ENCODE results near the gene XPC. TPM values are rescaled to one million over a fixed set of nuclear protein-coding genes. Genes with fewer than 3 reads are reported as not detected.

Gene XPC
- total RNA-seq, 1 donor from 2014 or later, result 54.2 TPM

DNA sequence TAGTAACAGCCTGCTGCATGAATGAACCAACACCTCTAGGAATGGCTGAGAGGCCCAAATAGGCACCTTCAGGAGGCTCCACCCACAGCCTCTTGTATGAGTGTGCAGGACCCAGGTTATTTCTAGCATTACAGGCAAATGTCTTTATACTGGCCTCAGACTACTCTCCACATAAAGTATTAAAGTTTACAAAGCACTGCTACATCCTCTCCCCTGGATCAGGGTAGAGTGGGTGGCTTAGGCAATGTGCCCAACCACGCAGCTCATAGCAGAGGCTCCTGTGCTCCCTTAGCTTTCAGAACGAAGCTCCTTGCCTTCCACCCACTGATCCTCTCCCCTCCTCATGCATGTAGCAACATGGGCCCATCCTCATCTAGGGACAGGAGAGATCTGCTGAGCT is 37.3 kb downstream of the XPC start:
- intact Hi-C loops (cut with DNase I), result no loop called here
- DNase-seq (ENCODE audit: low spot score) (no peak), ATAC-seq (no peak)

DNA sequence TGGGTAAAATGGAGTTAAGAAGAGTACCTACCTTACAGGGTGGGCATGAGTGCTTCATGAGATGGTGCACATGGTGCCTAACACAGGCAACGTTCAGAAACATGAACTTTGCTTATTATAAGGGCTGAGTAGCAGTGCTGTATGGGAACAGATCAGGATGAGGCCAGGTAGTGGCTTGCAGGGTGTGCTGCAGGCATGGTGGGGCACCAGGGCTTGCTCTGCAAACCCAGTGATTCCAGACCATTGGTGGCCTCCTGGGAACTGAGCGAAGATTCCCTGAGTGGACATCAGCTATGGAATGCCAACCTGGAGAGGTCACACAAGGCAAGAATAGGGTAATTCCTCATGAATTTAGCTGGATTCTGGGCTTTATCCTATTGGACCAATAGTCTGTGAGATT is 37.7 kb downstream of the XPC start:
- ATAC-seq (no peak), DNase-seq (ENCODE audit: low spot score) (no peak)
- intact Hi-C loops (cut with DNase I), result no loop called here

DNA sequence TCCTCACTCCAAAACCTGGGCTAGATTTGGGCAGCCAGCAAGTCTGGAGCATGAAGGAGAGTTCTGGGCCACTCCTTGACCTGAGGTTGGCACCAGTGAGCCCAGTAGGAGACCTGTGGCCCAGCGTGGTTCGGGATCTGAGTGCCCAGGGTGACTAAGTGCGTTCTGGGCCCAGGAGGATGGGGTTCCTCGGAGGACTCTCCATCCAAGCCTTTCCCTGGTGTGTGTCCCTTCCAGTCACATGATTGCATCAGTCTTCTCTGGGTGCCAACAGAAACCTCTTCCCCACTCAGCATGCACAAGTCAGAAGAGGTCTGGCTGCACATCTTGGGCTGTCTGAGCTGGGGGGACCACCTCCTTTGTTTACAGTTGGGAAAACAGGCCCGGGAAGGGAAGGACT is 38.6 kb downstream of the XPC start:
- DNase-seq (ENCODE audit: low spot score) (no peak), ATAC-seq (no peak)
- intact Hi-C loops (cut with DNase I), result no loop called here

DNA sequence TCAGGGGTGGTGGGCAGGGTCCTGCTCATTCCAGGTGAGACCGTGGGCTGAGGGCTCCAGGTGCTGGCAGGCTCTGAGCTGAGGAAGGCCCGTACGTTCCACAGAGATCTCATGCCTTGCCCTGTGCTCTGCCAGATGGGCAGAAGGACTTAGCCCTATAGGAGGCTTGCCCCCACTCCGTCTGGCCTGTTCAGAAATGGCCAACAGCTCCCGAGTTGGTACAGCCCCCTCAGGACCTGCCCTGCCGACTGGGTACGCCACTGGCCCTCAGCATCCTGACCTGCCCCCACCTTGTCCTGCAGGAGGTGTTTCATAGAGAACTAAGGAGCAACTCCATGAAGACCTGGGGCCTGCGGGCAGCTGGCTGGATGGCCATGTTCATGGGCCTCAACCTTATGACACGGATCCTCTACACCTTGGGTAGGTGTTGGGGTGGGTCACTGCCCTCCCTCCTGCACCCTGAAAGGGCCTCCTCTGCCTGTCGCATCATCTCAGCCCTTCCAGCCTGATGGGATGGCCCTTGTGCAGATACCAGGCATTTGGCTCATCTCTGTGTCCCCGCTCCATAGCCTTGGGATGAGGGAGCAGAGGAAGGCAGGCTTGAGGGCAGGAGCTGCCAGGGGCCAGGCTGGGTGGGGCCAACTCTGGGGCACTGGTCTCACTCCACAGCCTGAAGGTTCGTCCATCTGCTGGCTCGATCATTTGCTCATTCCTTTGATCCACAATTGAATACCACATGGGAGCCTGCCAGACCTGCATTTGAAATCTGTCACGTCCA is 39.3 kb downstream of the XPC start:
- ATAC-seq, result no peak
- intact Hi-C loops (cut with DNase I), result no loop called here

DNA sequence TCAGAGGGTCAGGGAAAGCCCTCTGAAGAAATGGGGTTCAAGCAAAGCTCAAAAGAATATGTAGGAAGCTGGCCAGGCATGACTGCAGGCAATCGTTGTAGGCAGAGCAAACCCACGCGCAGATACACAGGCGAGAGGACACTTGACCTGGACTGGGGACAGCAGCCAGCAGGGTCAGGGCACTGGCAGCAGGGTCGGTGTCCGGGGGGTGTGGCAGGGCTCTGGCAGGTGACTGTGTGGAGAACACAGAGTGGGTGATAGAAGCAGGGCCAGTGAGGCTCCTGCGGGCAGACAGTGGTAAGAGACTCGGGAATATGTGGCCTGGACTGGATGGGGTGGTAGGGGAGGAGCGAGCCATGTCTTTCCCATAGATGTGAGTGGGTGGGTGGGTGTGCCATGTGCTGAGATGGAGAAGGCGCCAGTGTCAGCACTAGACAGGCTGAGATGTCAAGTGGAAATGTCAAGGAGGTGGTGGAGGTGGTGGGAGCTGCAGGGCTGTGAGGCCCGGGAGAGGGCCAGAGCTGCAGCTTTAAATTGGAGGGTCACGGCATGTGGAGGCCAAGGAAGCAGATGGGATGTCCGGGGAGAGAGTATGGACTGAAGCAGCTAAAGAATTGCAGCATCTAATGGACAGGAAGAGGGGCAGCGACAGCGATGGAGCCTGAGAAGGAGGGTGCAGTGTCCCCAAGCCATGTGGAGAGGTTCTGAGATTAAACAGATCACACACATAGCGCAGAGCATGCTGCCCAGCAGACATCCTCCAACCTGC is 40.1 kb downstream of the XPC start:
- intact Hi-C loops (cut with DNase I), result no loop called here
- ATAC-seq (no peak), DNase-seq (ENCODE audit: low spot score) (peak; percentile 53)

More for the DNA sequence above, 39.3 kb downstream of the XPC start:
- no peak for DNase-seq (ENCODE audit: low spot score)

DNA sequence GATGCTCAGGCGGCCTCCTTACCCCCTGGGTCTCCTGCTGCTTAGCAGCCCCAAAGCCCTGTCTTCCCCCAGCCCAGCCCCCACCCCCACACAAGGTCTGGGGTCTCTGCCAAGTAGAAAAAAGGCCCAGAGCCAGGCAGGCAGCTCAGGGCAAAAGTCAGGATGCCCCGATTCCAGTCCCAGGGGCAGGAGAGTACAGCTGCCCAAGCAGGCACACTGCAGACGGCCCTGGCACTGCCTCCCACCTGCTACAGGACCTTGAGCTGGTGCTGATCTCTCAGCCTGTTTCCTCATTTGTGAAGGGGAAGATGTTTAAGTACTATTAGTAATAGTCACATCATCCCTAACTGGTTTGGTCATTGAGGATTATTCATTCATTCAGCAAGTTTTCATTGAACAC is 41.0 kb downstream of the XPC start:
- ATAC-seq (no peak), DNase-seq (ENCODE audit: low spot score) (peak; percentile 45)
- intact Hi-C loops (cut with DNase I), result no loop called here

DNA sequence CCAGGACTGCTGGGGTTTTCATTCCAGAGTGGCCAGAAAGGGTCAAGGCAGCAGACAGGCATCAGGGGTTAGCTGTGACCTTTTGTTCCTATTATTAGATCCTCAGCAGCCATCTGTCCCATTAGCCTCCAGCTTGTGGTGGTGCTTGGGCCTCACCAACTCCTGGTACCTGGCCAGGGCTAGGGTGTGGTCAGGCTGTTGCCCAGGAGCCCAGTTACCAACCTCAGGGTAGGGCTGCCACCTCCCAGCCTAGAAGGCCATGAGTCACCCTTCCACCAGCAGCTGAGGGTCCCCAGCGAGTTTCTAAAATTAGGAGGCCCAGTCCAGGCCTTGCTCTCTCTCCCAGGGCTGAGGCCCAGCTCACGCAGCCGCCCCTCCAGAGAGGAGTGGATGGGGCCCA is 41.4 kb downstream of the XPC start:
- peak; percentile 47 for DNase-seq (ENCODE audit: low spot score)
- intact Hi-C loops (cut with DNase I), result no loop called here
- ATAC-seq, result peak; percentile 16

DNA sequence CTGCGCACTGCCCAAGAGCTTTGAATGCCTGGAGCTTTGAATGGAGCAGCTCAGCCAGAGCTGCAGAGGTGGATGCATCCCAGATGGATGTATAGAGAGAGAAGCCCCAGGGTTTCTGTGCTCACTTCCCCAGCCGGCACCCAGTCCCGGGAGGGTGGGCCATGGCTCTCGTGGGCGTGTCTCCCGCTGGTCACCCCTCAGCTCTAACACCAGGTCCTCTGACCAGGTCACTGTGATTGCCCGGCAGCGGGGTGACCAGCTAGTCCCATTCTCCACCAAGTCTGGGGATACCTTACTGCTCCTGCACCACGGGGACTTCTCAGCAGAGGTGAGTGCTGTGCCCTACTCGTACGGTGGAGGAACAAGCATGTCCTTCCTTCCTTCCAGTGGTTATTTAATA is 42.8 kb downstream of the XPC start:
- intact Hi-C loops (cut with DNase I), result no loop called here
- no peak for ATAC-seq
- no peak for DNase-seq (ENCODE audit: low spot score)

DNA sequence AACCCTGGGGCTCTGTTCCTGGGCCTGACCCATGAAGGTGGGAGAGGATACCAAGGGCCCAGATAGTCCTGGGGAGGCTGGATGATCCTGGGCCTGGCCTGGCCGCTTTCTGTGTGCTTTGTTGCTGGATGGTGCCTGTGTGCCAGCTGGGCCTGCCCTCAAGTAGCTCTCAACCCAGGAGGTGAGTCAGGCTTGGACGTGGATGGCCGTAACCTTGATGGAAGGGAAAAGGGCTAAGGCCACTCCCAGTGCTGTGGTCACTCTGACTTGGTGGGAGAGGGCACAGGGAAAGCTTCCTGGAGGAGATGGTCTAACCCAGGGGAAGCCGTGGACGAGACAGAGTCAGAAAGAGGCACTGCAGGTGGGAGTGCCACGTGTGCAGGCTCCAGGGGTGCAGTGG is 44.1 kb downstream of the XPC start:
- intact Hi-C loops (cut with DNase I), result no loop called here
- DNase-seq (ENCODE audit: low spot score) (no peak), ATAC-seq (no peak)

DNA sequence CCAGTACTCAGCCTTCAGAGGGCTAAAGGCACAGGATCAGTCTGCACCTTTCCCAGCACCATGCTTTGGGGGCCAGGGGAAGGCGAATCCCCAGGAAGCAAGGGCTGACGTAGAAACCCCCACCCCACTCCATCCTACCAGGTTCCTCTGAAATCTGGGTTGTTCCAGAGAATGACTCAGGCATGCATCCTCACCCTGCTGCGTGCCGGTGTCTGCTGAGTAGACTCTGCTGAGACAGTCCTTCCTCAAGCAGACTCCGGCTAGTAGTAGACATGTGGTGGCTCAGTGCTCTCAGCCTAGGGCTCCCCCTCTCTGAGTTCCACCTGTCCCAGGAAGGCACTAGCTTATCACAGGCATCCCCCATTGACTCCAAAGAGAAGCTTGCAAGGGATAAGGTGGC is 44.5 kb downstream of the XPC start:
- ATAC-seq, result no peak
- no peak for DNase-seq (ENCODE audit: low spot score)
- intact Hi-C loops (cut with DNase I), result no loop called here

DNA sequence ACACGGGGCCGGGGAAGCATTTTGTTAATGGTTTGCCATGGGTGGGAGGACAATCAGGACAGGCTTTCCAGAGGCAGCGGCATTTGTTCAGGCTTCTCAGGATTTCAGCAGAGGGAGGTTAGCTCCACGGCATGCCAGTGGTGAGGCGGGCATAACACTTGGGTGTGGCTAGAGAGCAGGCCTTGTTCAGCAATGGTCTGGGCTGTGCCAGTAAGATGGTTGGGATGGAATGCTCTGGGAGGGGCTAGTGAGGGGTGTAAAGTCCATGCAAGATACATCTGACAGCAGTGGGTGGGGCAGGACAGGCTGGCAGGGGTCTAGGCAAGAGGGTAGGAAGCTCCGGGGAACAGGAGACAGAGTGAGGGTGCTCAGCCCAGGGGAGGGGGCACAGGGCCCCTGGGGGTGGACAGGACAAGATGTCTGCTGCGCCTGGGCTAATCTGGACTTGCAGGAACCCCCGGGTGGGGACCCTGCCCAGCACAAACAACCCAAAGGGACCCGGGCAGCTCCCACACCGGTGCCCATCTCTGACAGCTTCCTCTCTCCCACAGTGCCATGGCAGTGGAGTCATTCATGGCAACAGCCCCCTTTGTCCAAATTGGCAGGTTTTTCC is 45.1 kb downstream of the XPC start:
- no peak for DNase-seq (ENCODE audit: low spot score)
- ATAC-seq, result no peak
- intact Hi-C loops (cut with DNase I), result no loop called here

DNA sequence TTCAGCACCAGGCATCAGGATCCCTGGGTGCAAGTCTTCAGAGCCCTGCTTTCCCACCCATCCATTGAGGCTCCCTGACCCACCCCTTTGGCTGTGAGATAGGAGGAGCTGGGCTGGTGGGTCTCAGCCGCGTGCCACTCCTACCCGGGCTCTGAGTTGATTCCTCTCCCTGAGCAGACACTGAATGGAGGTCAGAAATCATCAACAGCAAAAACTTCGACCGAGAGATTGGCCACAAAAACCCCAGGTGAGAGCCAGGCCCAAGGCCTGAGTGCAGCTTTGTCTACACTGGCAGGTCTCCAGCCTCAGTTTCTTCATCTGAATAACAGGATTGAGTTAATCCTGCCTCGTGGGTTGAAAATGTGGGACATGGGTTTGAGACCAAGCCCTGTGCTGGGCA is 45.7 kb downstream of the XPC start:
- DNase-seq (ENCODE audit: low spot score) (no peak), ATAC-seq (no peak)
- intact Hi-C loops (cut with DNase I), result no loop called here

DNA sequence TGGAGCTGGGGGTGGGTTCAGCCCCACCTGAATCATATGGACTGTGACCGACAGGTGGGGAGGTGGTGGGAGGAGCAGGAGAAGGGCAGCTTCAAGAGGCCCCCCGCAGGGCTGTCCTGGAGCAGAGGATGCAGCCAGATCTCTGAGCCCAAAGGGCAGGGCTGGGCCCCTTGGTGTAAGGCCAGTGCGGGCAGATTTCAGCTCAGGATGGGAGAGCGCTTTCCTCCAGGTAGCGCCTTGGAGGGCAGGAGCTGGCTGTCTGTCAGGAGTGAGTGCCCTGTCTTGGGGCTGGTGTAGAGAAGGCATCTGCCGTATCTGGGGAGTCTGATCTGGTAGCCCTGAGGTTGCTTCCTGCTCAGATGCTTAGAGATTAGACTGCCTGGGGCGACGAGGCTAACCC is 46.3 kb downstream of the XPC start:
- intact Hi-C loops (cut with DNase I), result no loop called here
- no peak for ATAC-seq
- DNase-seq (ENCODE audit: low spot score), result no peak

DNA sequence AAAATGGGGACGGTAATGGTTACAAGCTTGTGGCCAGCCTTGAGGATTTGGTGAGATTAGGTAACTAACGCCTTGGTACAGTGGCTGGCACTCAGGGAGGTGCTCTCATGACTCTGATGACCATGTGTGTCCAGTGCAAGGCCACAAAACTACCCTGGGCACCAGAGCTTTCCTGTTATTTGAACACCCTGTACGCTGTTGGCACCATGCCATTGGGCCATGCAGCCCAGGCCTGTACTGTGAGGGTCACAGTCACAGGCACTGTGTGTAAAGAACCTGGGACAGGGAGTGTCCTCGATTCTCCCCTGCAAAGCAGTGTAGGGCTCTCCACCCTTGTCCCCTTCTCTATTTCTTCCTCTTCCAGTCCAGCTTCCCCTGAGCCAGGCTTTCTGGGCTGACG is 47.3 kb downstream of the XPC start:
- ATAC-seq (no peak), DNase-seq (ENCODE audit: low spot score) (no peak)
- intact Hi-C loops (cut with DNase I), result no loop called here

DNA sequence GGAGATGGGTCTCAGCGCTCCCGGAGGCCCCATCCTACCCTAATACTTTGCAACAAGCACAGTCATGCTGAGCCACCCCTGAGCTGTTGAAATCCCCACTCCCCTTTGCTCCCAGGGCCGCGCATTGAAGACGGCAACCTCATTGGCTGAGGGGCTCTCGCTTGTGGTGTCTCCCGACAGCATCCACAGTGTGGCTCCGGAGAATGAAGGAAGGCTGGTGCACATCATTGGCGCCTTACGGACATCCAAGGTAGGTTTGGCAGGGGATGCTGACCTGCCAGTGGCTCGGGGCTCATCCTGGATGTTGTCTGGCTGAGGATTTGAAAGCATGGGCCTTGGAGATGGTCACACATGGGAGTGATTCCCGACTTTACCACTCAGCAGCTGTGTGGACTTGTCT is 47.7 kb downstream of the XPC start:
- ATAC-seq (no peak), DNase-seq (ENCODE audit: low spot score) (no peak)
- intact Hi-C loops (cut with DNase I), result no loop called here

DNA sequence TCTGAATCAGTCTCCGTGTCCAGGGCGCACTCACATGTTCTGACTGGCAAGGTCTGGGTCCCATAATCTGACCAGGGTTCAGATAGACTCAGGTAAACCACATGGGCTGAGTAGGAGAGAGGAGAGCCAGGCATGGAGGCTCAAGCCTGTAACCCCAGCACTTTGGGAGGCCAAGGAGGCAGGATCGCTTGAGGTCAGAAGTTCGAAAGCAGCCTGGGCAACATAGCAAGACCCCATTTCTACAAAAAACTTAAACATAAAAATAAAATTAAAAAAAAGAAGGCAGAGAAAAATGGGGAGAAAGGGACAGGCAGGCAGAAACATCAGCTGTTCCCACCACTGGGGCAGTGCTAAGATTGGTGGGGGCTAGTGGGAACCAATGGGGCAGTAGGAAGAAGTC is 48.2 kb downstream of the XPC start:
- DNase-seq (ENCODE audit: low spot score) (no peak), ATAC-seq (no peak)
- intact Hi-C loops (cut with DNase I), result no loop called here

DNA sequence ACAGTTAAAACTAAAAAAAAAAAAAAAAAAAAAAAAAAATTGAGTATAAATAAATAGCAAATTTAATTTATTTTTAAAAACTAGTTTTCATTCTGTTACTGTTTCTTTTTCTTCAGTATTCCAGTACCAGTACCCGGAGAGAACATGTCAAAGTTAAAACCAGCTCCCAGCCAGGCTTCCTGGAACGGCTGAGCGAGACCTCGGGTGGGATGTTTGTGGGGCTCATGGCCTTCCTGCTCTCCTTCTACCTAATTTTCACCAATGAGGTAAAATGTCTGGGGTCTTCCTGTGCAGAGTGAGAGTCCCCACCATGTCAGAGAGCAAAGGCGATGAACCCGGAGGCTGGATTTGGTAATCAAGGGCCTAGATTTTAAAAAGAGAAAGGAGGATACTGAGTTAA is 49.1 kb downstream of the XPC start:
- DNase-seq (ENCODE audit: low spot score) (no peak), ATAC-seq (no peak)
- intact Hi-C loops (cut with DNase I), result no loop called here

DNA sequence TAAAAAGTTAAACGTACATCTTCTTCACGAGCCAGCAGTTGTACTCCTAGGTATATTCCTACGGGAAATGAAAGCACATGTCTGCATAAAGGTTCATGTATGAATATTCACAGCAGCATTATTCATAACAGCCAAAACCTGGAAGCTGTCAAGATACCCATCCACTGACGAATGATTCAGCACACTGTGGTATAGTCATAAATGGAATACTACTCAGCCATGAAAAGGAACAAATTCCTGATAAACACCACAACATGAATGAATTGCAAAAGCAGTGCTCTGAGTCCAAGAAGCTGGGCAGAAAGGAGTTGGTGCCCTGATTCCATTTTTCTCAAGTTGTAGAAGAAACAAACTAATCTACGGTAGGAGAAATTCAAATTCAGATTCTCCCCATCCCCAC is 49.7 kb downstream of the XPC start:
- intact Hi-C loops (cut with DNase I), result no loop called here
- ATAC-seq (no peak), DNase-seq (ENCODE audit: low spot score) (no peak)

DNA sequence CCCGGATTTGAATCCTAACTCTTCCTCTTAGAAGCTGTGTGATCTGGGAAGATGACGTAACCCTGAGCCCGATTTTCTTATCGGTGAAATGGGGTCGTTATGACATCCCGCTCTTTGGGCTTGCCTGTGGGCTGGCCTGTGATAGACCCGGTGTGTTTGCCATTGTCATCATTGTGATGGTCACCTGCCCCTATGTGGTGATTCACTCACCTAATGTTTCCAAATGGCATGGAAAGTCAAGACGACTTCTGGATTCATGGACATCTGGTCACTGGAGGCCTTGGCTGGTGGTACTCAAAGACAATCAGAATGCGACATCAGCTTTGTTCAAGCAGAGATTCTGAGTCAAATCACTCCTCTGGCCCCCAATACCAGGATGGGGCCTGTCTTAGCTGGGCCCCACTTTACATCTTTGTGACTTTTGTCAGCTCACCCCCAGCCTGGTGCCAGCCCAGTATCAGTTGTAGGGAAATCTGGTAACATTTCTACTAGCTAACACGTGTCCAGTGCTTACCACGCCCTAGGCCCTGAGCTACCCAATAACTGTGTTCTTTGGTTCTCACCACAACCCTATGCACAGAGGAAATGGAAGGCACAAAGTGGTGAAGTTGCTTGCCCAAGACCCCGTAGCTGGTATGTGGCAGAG is 50.8 kb downstream of the XPC start:
- ATAC-seq, result no peak
- intact Hi-C loops (cut with DNase I), result no loop called here
- peak; percentile 19 for DNase-seq (ENCODE audit: low spot score)
